ENCODE data around the gene TRIM33.
"Not testable (repeated sequence)": the region's sequence is repeated elsewhere in the genome, so short reads cannot be mapped to it uniquely, and the experiment has no call there.

The TRIM33 gene

DNA sequence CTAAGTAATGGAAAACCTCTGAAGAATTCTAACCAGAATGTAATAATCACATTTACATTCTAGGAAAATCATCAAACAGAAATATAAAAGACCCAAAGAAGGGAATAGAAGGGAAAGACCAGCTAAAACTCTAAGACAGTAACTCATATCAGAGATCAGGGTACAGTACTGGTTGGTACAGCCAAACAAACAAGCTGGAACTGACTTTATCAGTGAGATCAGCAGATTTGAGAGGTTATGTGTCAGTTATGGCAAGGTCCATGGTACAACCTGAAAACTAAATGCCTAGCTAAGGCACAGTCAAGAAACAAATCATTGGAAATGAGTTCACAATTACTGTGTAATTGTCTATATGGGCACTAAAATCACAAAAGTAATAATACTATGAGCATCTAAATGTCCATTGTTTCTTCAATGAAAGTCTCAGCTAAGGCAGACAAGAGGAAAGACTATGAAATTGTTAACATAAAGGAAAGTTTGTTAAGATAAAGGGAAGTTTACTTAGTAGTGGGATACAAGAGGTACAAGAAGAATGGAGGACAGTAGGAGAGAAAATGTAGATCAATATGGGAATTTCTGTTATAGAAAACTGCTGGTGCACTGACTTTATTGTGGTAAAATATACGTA lies 75.8 kb downstream of the TRIM33 start:
- DNase-seq (ENCODE audit: extremely low spot score, insufficient read length, low read depth), result no peak
- FAIRE-seq, result no peak

DNA sequence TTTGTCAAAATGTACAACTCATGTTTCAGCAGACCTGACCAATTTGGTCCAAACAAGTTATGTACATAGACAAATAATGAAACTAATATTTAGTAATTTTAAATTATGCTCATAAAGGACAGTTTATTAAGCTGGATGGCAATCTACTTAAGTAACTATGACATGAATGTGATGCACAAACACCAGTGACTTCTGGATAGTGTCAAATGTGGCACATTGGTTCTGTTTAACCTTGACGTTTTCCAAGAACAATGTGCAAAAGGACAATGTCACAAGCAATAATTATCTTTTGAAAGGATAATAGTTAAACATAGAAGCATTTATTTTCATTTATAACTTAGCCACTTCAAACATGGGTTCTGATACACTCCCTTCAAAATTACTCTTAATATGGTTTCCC lies 80.0 kb downstream of the TRIM33 start:
- no peak for FAIRE-seq

GRCh38 chr1:114428083-114428754 lies 82.8 kb downstream of the TRIM33 start:
- DNase-seq (ENCODE audit: extremely low spot score, insufficient read length, low read depth) (no peak), FAIRE-seq (no peak)

More for the DNA sequence above, 80.0 kb downstream of the TRIM33 start:
- DNase-seq (ENCODE audit: extremely low spot score, insufficient read length, low read depth), result no peak

- FAIRE-seq, result no peak
- DNase-seq (ENCODE audit: extremely low spot score, insufficient read length, low read depth), result no peak
Observed at GRCh38 chr1:114427612-114428011, 83.4 kb downstream of the TRIM33 start.

- FAIRE-seq, result no peak
Observed at GRCh38 chr1:114423455-114423854, 87.5 kb downstream of the TRIM33 start.

DNA sequence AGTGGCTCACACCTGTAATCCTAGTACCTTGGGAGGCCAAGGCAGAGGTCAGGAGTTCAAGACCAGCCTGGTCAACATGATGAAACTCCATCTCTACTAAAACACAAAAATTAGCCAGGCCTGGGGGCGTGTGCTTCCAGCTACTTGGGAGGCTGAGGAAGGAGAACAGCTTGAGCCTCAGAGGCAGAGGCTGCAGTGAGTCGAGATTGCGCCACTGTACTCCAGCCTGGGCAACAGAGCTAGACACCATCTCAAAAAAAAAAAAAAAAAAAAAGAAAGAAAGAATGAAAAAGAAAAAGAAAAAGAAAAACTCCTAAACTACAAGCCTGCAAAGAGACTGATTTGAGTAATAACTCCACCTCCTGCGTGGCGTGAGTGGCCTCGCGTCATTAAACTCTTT lies 92.1 kb downstream of the TRIM33 start:
- not testable (repeated sequence) for DNase-seq (ENCODE audit: extremely low spot score, insufficient read length, low read depth); FAIRE-seq

More at GRCh38 chr1:114423455-114423854, 87.5 kb downstream of the TRIM33 start:
- DNase-seq (ENCODE audit: extremely low spot score, insufficient read length, low read depth), result no peak

DNA sequence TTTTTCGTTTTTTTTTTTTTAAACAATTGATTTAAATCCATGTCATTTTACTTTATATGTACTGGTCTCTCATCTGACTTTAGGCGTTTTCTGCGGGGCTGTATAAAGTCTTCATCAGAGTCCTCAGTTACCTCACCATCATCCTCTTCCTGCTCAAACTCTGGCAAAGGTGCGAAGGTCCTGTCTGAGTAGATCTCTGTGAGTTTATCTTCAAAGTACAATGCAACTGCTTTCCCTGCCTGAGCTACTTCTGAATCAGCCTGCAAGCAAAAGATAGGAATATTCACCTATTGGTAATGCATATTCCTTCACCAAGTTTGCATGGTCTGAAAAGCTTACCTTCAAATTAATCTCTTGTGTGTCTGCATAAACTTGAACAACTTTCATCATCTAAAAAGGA lies 113.4 kb downstream of the TRIM33 start:
- FAIRE-seq (no peak), DNase-seq (ENCODE audit: extremely low spot score, insufficient read length, low read depth) (no peak)

DNA sequence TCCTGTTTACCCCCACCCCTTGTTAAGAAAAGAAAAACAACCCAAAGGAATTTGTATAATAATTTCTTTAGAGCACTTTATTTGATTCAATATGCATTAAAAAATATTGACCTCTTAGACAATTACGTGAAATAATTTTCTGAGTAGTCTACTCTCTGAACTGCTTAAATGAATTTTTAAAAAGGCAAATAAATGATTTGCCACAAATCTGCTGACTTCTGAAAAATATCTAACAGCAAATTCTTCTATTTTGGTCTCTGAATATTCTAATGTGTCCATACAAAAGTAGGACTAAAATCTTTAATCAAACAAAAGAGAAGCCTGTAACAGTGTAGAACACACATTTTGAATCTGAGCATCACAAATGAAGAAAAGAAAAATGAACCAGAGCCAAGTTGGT lies 115.1 kb downstream of the TRIM33 start:
- no peak for FAIRE-seq

GRCh38 chr1:114390960-114391359 lies 120.0 kb downstream of the TRIM33 start:
- no peak for DNase-seq (ENCODE audit: extremely low spot score, insufficient read length, low read depth)
- no peak for FAIRE-seq

More for the DNA sequence above, 115.1 kb downstream of the TRIM33 start:
- DNase-seq (ENCODE audit: extremely low spot score, insufficient read length, low read depth), result no peak

DNA sequence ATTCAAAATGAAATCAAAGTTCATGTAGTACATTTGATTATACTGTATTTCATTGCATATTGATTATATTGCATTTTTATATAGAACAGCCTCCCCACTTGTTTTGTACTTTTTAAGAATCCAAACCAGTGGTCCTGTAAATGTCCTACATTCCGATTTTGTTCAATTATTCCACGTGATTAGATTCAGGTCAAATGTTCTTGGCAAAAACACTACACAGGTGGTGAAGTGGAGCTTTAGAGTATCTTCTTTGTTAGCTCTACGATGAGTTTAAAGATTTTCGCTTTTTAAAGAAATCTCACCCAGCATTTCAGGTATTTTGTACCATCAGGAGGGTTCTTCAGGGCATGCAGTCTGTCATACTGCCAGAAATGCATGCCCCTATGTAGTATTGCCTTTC lies 120.6 kb downstream of the TRIM33 start:
- FAIRE-seq, result no peak
- DNase-seq (ENCODE audit: extremely low spot score, insufficient read length, low read depth), result no peak

DNA sequence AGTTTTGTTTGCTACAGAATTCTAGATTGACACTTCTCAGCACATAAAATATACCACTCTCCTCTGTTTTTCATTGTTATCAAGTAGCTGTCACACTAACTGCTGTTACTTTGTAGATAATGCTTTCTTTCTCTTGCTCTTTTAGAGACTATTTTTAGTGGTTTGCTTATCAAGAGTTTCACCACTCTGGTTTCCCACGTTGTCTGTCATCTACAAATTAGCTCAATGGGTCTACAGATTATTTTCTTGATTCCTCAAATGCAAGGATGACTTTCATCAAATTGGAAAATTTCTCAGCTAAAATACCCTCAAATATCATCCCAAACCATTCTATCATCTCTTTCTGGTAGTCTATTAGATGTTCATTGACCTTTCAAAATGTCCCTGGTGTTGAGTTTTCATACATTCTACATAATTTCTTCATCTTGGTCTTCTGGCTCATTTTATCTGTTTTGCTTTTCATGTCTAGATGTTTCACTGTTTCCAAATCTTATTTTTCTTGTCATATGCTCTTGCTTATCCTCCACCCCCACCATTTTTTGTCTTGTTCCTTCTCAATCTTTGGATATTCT lies 122.5 kb downstream of the TRIM33 start:
- FAIRE-seq, result no peak
- DNase-seq (ENCODE audit: extremely low spot score, insufficient read length, low read depth), result no peak

DNA sequence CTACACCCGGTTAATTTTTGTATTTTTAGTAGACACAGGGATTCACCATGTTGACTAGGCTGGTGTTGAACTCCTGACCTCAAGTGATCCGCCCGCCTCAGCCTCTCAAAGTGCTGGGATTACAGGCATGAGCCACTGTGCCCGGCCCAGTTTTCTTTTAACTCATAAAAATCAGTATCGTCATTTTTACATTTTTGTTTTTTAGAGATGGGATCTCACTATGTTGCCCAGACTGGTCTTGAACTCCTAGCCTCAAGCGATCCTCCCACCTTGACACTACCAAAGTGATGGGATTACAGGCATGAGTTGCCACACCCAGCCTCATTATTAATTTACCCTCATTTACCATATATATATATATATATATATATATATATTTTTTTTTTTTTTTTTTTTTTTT lies 123.4 kb downstream of the TRIM33 start:
- not testable (repeated sequence) for FAIRE-seq; DNase-seq (ENCODE audit: extremely low spot score, insufficient read length, low read depth)

DNA sequence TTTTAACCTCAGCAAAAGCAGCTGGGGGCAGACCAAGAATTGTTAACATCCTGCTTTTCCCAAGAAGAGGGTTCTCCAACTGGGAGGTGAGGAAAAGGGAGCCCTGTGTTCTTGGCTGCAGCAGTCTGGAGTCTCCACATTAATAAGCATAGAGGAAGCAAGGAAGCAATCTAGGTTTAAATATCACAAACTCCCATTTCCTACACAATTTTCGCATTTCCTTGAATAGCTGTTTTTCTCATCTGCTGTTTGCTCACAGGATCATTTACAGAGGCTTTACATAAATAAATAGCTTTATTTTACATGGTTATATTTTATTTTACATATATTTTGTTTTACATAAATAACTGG lies 124.0 kb downstream of the TRIM33 start:
- FAIRE-seq, result no peak

GRCh38 chr1:114386129-114387009 lies 124.6 kb downstream of the TRIM33 start:
- no peak for FAIRE-seq
- DNase-seq (ENCODE audit: extremely low spot score, insufficient read length, low read depth), result no peak

More for the DNA sequence above, 124.0 kb downstream of the TRIM33 start:
- no peak for DNase-seq (ENCODE audit: extremely low spot score, insufficient read length, low read depth)

GRCh38 chr1:114384922-114385321 lies 126.1 kb downstream of the TRIM33 start:
- DNase-seq (ENCODE audit: extremely low spot score, insufficient read length, low read depth) (no peak), FAIRE-seq (no peak)

DNA sequence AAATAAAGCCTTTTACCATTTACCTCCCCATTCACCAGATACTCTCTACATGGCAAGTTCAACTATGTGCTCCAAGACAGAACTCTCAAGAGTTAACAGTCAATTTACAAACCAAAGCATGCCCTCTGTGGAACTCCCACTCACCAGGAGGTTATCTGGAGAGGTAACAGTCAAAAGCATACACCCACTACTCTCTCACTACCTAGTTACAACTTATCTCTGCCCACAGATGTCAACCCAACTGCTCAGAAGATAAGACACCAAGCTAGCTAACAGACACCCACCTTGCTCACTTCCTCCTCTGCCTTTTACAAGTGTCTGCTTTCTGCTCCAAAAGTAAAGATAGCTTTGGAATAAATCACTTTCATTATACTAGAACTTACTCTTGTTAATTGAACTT lies 131.0 kb downstream of the TRIM33 start:
- DNase-seq (ENCODE audit: extremely low spot score, insufficient read length, low read depth) (no peak), FAIRE-seq (no peak)

DNA sequence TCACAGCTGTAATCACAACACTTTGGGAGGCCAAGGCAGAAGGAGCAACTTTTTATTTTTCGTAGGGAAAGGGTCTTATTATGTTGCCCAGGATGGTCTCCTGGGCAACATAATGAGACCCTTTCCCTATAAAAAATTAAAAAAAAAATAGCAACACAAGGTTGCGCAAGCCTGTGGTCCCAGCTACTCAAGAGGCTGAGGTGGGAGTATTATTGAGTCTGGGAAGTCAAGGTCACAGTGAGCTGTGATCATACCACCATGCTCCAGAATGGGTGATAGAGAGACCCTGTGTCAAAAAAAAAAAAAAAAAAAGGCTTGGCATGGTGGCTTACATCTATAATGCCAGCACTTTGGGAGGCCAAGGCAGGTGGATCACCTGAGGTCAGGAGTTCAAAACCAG lies 131.6 kb downstream of the TRIM33 start:
- DNase-seq (ENCODE audit: extremely low spot score, insufficient read length, low read depth) (no peak), FAIRE-seq (no peak)

DNA sequence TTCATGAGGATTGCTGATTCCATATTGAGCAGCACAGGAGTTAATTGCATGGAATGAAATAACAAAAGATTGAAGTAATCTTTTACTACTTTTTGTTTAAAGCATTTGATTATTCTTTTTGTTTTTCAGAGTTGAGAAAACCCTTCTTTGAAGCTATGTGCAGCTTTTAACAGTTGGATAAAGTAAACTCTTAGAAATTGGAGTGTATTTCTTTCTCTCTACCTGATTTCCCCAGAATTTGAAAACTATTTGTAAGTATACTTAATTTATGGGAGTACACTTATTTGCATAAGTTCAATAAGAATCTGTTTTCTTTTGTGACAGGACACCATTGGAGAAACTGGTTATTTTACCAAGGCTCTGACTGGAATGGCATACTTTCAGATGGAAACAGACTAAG lies 133.6 kb downstream of the TRIM33 start:
- DNase-seq (ENCODE audit: extremely low spot score, insufficient read length, low read depth) (no peak), FAIRE-seq (no peak)

GRCh38 chr1:114369930-114370329 lies 141.1 kb downstream of the TRIM33 start:
- FAIRE-seq, result no peak
- no peak for DNase-seq (ENCODE audit: extremely low spot score, insufficient read length, low read depth)

GRCh38 chr1:114369266-114369919 lies 141.6 kb downstream of the TRIM33 start:
- not testable (repeated sequence) for FAIRE-seq; DNase-seq (ENCODE audit: extremely low spot score, insufficient read length, low read depth)

All from GM18507 (cell line).